ENCODE results near the gene TJAP1.
"Not testable (repeated sequence)": the region's sequence is repeated elsewhere in the genome, so short reads cannot be mapped to it uniquely, and the experiment has no call there.

TJAP1 gene

GRCh38 chr6:43496370-43497128 is 19.2 kb downstream of the TJAP1 start:
- no peak for TF ChIP-seq ZNF8 (CRISPR knock-in tag; IDR thresholded peaks at IDR 0.05)
- ATAC-seq: peak; percentile 53

DNA sequence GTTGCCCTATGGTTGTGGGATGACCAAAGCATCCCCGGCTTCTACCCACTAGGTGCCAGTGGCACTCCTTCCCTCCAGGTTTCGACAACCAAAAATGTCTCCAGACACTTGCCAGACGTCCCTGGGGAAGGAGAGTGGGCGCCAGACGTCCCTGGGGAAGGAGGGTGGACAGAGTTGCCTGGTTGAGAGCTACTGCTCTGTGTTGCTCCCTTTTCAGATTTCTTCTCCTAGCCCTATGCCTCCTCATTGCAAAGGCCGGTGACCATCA is 19.7 kb downstream of the TJAP1 start:
- TF ChIP-seq RARB (CRISPR knock-in tag; IDR thresholded peaks at IDR 0.05) (no peak), ZC3H10 (CRISPR knock-in tag; IDR thresholded peaks at IDR 0.05) (no peak), ZFP30 (CRISPR knock-in tag; IDR thresholded peaks at IDR 0.05) (no peak), ZNF70 (CRISPR knock-in tag; IDR thresholded peaks at IDR 0.05) (no peak), TCF4 (CRISPR knock-in tag; IDR thresholded peaks at IDR 0.05; ENCODE audit: borderline replicate concordance) (no peak), CSRNP3 (CRISPR knock-in tag; IDR thresholded peaks at IDR 0.05) (no peak), ZNF8 (CRISPR knock-in tag; IDR thresholded peaks at IDR 0.05) (no peak), CSDC2 (CRISPR knock-in tag; IDR thresholded peaks at IDR 0.05) (no peak), GLIS3 (CRISPR knock-in tag; IDR thresholded peaks at IDR 0.05) (no peak), CREB5 (CRISPR knock-in tag; IDR thresholded peaks at IDR 0.05; ENCODE audit: low read depth) (no peak), ARNTL (CRISPR knock-in tag; IDR thresholded peaks at IDR 0.05; ENCODE audit: borderline replicate concordance, low read depth) (no peak), BACH2 (CRISPR knock-in tag; IDR thresholded peaks at IDR 0.05; ENCODE audit: borderline replicate concordance) (no peak), PPARA (CRISPR knock-in tag; IDR thresholded peaks at IDR 0.05; ENCODE audit: borderline replicate concordance) (no peak), ZFP3 (CRISPR knock-in tag; IDR thresholded peaks at IDR 0.05) (no peak), TOX (CRISPR knock-in tag; IDR thresholded peaks at IDR 0.05; ENCODE audit: borderline replicate concordance) (no peak), ZNF565 (CRISPR knock-in tag; conservative IDR thresholded peaks at IDR 0.05; ENCODE audit: low read depth) (no peak)
- TF ChIP-seq, protein P1, sequence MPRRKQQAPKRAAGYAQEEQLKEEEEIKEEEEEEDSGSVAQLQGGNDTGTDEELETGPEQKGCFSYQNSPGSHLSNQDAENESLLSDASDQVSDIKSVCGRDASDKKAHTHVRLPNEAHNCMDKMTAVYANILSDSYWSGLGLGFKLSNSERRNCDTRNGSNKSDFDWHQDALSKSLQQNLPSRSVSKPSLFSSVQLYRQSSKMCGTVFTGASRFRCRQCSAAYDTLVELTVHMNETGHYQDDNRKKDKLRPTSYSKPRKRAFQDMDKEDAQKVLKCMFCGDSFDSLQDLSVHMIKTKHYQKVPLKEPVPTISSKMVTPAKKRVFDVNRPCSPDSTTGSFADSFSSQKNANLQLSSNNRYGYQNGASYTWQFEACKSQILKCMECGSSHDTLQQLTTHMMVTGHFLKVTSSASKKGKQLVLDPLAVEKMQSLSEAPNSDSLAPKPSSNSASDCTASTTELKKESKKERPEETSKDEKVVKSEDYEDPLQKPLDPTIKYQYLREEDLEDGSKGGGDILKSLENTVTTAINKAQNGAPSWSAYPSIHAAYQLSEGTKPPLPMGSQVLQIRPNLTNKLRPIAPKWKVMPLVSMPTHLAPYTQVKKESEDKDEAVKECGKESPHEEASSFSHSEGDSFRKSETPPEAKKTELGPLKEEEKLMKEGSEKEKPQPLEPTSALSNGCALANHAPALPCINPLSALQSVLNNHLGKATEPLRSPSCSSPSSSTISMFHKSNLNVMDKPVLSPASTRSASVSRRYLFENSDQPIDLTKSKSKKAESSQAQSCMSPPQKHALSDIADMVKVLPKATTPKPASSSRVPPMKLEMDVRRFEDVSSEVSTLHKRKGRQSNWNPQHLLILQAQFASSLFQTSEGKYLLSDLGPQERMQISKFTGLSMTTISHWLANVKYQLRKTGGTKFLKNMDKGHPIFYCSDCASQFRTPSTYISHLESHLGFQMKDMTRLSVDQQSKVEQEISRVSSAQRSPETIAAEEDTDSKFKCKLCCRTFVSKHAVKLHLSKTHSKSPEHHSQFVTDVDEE (CRISPR knock-in tag; IDR thresholded peaks at IDR 0.05): no peak
- TF ChIP-seq, protein P2, sequence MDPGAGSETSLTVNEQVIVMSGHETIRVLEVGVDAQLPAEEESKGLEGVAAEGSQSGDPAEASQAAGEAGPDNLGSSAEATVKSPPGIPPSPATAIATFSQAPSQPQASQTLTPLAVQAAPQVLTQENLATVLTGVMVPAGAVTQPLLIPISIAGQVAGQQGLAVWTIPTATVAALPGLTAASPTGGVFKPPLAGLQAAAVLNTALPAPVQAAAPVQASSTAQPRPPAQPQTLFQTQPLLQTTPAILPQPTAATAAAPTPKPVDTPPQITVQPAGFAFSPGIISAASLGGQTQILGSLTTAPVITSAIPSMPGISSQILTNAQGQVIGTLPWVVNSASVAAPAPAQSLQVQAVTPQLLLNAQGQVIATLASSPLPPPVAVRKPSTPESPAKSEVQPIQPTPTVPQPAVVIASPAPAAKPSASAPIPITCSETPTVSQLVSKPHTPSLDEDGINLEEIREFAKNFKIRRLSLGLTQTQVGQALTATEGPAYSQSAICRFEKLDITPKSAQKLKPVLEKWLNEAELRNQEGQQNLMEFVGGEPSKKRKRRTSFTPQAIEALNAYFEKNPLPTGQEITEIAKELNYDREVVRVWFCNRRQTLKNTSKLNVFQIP (CRISPR knock-in tag; IDR thresholded peaks at IDR 0.05; ENCODE audit: borderline replicate concordance, low read depth): no peak
- TF ChIP-seq, protein P3, sequence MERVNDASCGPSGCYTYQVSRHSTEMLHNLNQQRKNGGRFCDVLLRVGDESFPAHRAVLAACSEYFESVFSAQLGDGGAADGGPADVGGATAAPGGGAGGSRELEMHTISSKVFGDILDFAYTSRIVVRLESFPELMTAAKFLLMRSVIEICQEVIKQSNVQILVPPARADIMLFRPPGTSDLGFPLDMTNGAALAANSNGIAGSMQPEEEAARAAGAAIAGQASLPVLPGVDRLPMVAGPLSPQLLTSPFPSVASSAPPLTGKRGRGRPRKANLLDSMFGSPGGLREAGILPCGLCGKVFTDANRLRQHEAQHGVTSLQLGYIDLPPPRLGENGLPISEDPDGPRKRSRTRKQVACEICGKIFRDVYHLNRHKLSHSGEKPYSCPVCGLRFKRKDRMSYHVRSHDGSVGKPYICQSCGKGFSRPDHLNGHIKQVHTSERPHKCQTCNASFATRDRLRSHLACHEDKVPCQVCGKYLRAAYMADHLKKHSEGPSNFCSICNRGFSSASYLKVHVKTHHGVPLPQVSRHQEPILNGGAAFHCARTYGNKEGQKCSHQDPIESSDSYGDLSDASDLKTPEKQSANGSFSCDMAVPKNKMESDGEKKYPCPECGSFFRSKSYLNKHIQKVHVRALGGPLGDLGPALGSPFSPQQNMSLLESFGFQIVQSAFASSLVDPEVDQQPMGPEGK (CRISPR knock-in tag; IDR thresholded peaks at IDR 0.05; ENCODE audit: borderline replicate concordance): no peak

GRCh38 chr6:43497689-43498088 is 20.3 kb downstream of the TJAP1 start:
- ATAC-seq: no peak
- TF ChIP-seq CSRNP3 (CRISPR knock-in tag; IDR thresholded peaks at IDR 0.05): no peak
- TF ChIP-seq, protein P3 (CRISPR knock-in tag; IDR thresholded peaks at IDR 0.05; ENCODE audit: borderline replicate concordance): no peak
- no peak for TF ChIP-seq CREB5 (CRISPR knock-in tag; IDR thresholded peaks at IDR 0.05; ENCODE audit: low read depth)
- TF ChIP-seq ZFP30 (CRISPR knock-in tag; IDR thresholded peaks at IDR 0.05): no peak

More for the DNA sequence above, 19.7 kb downstream of the TJAP1 start:
- no peak for ATAC-seq

DNA sequence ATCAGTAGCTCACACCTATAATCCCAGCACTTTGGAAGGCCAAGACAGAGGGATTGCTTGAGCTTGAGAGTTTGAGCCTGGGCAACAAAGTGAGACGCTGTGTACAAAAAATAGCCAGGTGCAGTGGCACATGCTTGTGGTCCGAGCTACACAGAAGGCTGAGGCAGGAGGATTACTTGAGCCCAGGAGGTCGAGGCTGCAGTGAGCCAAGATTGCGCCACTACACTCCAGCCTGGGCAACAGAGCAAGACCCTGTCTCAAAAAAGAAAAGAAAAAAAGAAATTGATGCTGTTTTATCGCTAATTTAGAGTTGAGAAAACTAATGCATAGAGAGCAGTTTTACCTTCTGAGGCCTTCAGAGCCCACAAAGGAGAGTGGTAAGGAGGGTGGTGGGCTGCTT is 20.9 kb downstream of the TJAP1 start:
- ATAC-seq: not testable (repeated sequence)
